Measurements from ENCODE around the gene OGDHL. TPM values are rescaled to one million over a fixed set of nuclear protein-coding genes. Genes with fewer than 3 reads are reported as not detected.

The OGDHL gene
- total RNA-seq, 1 donor from 2014 or later: 0.52 TPM

Other genes with a start within 250 kb of the OGDHL start
- gene ERCC6, start 223.2 kb downstream of the OGDHL start, total RNA-seq: 24.0 TPM
- gene SLC18A3, start 152.0 kb downstream of the OGDHL start, total RNA-seq: not detected
- gene CHAT, start 148.3 kb downstream of the OGDHL start, total RNA-seq: not detected
- not detected for gene C10orf53, start 82.7 kb downstream of the OGDHL start, total RNA-seq
- 36.5 TPM for gene PARG, start 179.7 kb upstream of the OGDHL start, total RNA-seq
- gene TIMM23B, start 179.7 kb upstream of the OGDHL start, total RNA-seq: 16.2 TPM
- gene AGAP6, start 226.1 kb upstream of the OGDHL start, total RNA-seq: 1.0 TPM

All from skeletal muscle tissue (tissue), 1 donor.